GM21723 (cell line): ENCODE results near the gene KIF20A.
"Not testable (repeated sequence)": the region's sequence is repeated elsewhere in the genome, so short reads cannot be mapped to it uniquely, and the experiment has no call there.

Experiments
- ATAC-seq: cut with Tn5 transposase; IDR thresholded peaks from one replicate; pipeline ENCODE4 v1.9.1; 2021; ENCODE audit warnings: mild to moderate bottlenecking, moderate library complexity; ENCODE audit not compliant: unreplicated experiment

KIF20A gene

DNA sequence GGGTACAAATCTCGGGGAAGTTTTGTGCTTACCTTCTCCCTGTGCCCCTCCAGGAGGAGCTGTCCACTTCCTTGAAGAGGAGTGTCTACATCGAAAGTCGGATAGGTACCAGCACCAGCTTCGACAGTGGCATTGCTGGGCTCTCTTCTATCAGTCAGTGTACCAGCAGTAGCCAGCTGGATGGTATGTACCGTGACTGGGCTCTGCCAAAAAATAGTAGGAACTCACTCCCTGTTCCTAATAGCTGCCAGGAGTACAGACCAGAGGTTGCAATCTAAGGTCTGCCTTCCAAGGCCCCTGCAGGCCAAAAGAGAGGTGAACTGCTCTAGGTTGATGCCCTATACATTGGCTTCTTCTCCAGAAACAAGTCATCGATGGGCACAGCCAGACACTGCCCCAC is 3.9 kb downstream of the KIF20A start:
- no peak for ATAC-seq

DNA sequence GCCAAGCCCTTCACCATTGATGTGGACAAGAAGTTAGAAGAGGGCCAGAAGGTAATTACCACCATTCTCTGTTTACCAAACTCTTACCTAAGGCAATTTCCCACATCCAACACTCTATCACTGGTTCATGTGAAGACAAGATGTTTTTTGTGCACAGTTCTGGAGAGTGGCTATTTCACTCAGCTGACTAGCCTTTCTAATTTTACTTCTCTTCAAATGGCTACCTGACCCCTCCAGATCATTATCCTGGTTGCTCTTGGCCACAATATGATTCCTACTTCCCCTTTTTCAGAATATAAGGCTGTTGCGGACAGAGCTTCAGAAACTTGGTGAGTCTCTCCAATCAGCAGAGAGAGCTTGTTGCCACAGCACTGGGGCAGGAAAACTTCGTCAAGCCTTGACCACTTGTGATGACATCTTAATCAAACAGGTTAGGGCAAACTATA is 7.1 kb downstream of the KIF20A start:
- ATAC-seq = no peak

- no peak for ATAC-seq
These were observed 9.7 kb downstream of the KIF20A start for GRCh38 chr5:138188626-138189025.

- no peak for ATAC-seq
These were observed 13.9 kb downstream of the KIF20A start for GRCh38 chr5:138192826-138193225.

GRCh38 chr5:138193859-138194258 is 14.9 kb downstream of the KIF20A start:
- not testable (repeated sequence) for ATAC-seq

- ATAC-seq = no peak
These were observed 32.1 kb downstream of the KIF20A start for GRCh38 chr5:138210985-138211384.

GRCh38 chr5:138212828-138213160 is 33.9 kb downstream of the KIF20A start:
- ATAC-seq = peak; percentile 17

DNA sequence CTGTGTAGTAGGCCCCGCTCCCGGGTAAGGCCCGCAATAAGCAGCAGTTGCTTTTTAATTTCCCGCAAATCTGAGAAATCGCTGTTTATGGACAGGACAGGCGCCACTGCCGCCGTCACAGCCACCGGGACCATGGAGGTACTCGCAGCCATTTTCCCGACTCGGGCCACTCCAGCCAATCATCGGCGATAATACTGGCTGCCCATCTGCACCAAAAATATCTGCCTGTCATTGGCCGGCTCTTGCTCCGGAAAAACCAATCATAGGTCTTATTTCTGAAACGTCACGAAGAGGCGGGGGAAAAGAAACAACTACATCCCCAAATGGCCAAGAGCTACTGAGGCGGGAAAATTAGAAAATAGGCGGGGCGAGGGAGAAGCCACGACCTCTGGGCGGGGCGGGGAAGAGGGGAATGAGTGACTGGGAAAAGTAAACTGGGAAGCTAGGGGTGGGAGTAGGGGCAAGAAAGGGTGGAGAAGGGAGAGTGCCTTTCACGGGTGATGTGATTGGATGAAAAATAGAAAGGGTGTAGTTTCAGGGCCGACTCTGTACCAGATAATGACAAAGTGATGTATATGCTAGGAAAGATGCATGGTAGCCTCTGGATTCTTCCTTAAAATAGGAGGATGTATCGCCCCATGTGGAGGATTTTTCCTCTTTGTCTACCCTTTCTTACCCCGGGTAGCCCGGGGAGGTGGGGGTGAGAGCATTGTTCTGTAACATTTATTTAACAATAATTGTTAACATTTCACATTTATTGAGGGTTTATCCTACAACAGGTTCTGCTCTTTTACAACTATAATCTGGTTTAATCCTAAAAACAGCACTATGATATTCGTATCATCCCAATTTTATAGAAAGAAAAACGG is 34.5 kb downstream of the KIF20A start, which contains the start of gene CDC23:
Gene CDC23 (minus strand): TSS at position 163 of the 869 bp plus-strand sequence. CDS start 11 bp downstream, at position 152.
- peak; percentile 93 for ATAC-seq

- ATAC-seq = no peak
These were observed 37.9 kb downstream of the KIF20A start for GRCh38 chr5:138216799-138217198.

- ATAC-seq = no peak
These were observed 44.6 kb downstream of the KIF20A start for GRCh38 chr5:138223532-138223931.

GRCh38 chr5:138224712-138225111 is 45.8 kb downstream of the KIF20A start:
- no peak for ATAC-seq

DNA sequence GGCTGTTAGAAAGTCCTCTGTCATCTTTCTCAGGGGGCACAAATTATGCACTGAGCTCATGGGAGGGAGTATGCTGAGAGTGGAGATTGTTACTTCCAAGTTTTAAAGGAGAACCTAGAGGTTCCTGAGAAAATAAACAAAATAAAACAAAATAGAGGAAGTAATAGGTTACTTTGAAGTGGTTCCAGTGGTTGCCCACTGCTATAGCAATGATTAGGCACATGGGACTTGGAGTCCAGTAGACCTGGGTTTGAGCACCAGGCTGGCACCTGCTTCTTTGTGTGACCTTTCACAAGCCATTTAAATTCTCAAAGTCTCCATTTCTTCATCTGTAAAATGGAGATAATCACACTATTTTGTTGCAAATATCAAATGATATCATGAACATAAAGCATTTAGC is 48.0 kb downstream of the KIF20A start:
- no peak for ATAC-seq

GRCh38 chr5:138229387-138229786 is 50.5 kb downstream of the KIF20A start:
- ATAC-seq = no peak

DNA sequence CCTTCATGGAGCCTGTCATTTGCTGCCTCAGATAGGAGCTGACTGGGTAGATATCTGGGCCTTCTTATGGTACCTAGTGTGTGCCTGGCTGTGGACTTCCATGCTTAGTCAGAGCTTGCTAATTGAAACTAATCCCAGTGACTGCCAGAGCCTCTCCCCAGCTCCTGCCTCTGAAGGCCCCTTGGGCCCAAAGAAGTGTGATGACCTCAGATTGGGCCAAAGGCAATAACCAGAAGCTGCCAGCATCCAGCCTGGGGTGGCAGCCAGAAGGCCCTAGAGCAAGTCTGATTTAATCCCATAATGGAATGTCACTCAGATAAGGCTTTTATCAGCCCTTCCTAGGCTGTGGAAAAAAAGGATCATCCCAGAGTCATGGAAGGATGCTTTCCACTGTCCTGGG is 51.3 kb downstream of the KIF20A start:
- ATAC-seq = no peak

DNA sequence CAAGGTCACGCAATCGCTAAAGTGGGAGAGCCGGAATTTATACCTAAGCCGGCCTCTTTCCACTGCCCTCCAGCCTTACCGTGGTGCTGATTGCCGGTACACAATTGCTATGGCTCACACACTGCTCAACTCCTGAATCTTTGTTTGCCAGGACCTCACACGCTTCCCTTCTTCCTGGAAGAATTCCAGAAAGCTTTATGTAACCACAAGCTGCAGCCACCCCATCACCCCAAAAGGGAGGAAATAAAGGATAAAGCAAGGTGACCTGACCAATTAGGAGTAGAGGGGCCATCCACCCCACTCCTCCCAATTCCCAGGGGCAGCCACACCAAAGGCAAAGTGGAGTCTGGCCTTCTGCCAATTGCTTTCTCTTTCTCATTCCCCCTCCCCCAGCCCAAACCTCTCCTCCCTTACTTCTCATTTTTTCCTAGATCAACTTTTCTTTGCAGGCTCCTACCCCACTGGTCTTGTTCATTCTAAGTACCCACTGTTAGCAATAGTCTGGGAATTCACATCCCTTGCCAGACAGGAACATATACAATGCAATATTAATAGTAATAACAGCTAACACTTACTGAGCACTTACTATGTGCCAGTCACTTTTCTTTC is 52.2 kb downstream of the KIF20A start:
- ATAC-seq = no peak

DNA sequence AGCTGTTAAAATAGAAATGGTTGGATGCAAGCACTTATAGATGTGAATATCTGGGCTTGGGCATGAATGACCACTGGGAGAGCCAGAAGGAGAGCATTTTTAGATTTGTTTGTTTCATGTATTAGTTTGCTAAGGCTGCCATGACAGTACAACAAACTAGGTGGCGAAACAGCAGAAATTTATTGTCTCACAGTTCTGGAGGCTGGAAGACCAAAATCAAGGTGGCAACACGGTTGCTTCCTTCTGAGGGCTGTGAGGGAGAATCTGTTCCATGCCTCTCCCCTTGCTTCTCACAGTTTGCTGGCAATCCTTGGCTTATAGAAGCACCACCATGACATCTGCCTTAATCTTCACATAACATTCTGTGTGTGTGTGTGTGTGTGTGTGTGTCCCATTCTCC is 54.4 kb downstream of the KIF20A start:
- no peak for ATAC-seq

GRCh38 chr5:138234651-138235050 is 55.7 kb downstream of the KIF20A start:
- no peak for ATAC-seq
